ENCODE measurements around the gene PSMG3.
"Not testable (repeated sequence)": the region's sequence is repeated elsewhere in the genome, so short reads cannot be mapped to it uniquely, and the experiment has no call there.

The PSMG3 gene

DNA sequence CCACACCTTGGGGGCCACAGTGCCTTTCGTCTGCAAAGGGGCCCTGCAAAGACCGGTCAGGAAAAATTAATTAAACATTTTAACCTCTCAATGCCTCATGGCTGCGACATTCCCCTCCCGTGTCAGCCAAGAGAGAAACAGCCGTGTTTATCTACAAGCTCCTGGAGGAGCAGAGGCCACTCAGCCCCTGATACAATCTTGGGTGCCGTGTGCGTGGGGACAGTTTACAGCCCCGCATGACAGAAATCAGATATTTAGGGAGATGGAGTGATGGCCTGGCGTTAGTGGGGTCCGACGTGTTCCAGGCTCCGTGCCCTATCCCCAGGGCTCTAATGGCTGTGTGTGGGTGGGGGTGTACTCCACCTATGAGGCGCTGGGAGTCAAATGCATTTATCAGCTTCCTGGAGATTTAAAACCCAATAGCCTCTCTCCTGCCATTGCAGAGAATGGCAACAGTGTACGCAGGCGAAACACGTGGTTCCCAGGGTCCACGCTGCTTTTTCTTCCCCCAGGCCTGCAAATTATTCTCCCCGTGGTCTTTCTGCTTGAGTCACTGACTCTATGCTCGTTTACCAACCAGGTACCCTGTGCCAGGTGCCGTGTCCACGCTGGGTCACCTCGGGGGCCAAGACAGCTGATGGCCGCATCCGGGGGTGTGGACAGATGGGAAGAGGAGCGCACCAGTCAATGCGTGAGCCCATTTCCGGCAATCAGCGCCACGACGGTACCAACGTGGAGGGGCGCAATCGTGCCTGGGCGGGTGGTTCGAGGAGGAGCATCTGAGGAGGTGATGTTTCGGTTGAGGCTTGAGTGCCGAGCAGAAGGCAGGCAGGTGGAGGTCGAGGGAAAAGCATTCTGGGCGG is 26.6 kb upstream of the PSMG3 start:
- DNase-seq (ENCODE audit: low spot score) = no peak

DNA sequence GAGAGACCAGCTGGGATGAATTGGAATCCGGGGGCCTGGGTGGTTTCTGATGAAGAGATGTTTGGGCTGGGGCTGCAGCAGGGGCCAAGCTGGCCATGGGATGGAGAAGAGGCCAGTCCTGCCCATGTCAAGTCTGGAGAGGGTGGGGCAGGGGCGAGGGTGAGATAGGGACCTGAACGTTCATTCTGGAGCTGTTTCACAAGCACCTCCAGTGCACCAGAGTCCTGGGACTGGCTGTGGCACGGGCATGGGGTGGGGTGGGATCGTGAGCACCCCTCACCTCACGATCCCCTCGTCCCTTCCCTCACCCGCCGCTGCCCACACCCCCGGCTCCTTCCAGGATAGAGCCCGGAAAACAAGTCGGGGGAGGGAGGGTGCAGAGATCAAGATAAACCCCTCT is 25.8 kb upstream of the PSMG3 start:
- DNase-seq (ENCODE audit: low spot score) = no peak

DNA sequence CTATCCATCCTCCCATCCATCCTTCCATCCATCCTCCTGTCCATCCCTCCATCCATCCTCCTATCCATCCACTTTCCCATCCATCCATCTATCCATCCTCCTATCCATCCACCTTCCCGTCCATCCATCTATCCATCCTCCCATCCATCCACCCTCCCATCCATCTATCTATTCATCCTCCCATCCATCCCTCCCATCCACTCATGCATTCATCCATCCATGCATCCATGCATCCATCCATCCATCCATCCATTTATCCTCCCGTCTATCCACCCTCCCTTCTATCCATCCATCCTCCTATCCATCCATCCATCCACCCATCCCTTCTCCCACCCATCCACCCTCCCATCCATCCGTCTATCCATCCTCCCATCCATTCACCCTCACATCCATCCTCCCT is 25.2 kb upstream of the PSMG3 start:
- DNase-seq (ENCODE audit: low spot score) = no peak

DNA sequence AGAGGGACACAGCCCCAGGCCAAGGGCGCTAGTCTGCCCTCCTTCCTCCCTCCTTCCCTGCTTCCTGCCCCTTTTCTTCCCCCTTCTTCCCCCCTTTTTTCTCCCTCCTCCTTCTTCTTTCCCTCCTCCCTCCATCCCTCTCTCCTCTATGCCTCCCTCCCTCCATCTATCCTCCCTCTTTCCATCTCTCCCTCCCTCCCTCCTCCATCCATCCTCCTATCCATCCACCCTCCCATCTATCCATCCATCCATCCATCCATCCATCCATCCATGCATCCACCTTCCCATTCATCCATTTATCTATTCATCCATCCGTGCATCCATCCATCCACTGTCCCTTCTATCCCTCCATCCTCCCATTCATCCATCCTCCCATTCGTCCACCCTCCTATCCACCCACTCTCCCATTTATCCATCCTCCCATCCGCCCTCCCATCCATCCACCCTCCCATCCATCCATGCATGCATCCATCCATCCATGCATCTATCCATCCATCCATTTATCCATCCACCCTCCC is 24.1 kb upstream of the PSMG3 start:
- no peak for DNase-seq (ENCODE audit: low spot score)

DNA sequence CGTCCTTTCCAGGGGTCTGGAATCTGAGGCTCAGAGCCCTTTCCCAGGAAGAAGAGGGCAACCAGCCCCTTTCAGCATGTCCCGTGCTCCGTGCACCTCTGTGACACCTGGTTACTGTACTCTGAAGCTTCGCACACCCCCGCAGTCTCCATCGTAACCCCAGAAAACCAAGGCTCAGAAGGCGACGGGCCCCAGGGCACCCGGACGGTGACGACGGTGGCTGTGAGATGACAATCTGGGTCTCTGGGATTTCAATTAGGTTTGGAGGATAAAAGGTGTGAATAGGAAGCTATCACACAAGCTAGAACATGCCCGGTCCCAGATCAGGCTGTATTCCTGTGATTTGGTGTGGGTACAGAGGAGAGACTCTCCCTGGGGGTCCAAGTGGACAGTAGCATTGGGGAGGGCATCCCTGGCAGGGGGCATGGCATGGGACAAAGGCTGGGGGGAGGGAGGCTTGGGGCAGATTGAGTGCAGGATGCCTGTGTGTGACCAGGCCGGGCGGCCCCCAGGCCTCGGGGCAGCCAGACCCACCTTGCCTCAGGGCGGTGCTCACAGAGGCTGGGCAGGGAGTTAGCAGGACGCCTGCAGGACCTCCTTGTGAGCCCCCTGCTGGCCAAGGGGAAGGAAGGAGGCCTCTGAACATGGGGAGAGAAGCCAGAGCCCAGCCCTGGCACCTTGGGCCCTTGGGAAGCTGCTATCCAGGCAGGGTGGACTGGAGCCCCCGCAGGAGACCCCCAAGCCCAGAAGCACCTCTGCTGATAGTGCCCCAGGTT is 23.4 kb upstream of the PSMG3 start:
- peak; percentile 83 for DNase-seq (ENCODE audit: low spot score)

DNA sequence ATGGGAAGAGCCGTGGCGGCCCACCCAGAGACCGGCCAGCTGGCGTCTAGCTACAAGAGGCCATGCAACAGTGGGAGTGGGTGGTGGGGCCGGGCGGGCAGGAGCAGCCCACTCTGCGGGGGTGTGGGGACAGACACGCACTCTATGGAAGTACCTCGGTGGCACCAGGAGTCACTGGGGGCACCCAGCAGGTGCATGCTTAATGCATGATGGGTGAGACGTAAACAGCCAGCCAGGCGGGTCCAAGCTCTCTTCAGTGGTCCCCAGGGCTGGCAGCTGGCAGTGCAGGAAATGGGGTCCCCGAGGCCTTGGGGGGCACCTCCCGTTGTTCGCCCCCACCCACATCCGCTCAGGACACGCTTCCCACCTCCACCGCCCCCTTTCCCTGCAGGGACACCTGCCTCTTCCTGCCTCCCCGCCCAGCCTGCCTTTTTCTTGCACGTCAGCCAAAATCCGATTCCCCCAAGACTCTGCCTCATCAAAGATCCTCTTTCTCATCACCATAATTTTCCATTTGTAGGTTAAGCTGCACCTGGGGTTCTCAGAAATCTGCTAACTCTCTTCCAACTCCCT is 22.6 kb upstream of the PSMG3 start:
- DNase-seq (ENCODE audit: low spot score) = no peak

DNA sequence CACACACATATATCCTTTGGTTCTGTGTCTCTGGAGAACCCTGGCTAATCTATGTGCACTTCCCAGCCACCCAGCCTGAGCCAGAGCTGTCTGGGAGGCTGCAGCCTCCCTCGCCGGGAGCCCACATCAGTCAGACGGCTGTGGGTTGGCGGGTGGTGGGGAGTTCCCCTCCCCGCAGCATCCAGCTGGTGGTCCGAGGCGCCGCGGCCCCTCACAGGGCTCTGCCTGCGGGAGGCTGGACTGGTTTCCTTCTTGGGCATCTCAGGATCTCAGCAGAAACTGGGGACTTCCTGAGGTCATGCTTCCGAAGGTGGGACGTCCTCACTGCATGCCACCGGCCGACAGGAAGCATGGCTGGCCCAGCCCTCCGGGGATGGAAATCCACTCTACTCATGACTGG is 22.0 kb upstream of the PSMG3 start:
- no peak for DNase-seq (ENCODE audit: low spot score)

DNA sequence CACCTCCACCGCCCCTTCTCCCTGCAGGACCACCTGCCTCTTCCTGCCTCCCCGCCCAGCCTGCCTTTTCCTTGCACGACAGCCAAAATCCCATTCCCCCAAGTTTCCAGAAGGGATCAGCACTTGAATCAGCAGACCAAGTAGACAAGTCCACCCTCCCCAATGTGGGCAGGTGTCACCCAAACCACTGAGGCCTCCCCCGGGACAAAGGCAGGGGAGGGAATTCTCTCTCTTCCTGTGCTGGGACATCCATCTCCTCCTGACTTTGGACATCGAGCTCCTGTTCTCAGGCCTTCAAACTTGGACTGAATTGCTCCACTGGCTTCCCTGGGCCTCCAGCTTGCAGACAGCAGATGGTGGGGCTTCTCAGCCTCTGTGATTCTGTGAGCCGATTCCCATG is 21.6 kb upstream of the PSMG3 start:
- DNase-seq (ENCODE audit: low spot score) = no peak

DNA sequence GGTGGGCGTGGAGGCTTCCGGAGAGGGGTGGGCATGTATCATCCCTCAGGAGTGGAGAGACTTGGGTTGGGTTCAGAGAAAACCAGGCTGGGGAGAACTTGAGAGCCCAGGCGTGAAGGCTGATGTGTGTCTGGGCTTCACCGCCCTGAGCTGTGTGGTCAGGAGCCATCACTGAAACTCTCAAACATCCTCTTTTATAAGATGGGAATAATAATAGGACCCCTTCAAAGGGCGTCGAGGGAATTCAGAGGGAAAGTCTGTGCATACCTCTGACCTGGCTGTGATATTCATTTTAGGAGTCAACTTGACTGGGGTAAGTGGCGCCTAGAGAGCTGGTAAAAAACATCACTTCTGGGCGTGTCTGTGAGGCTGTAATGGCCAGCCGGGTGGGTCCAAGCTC is 21.1 kb upstream of the PSMG3 start:
- DNase-seq (ENCODE audit: low spot score) = no peak

DNA sequence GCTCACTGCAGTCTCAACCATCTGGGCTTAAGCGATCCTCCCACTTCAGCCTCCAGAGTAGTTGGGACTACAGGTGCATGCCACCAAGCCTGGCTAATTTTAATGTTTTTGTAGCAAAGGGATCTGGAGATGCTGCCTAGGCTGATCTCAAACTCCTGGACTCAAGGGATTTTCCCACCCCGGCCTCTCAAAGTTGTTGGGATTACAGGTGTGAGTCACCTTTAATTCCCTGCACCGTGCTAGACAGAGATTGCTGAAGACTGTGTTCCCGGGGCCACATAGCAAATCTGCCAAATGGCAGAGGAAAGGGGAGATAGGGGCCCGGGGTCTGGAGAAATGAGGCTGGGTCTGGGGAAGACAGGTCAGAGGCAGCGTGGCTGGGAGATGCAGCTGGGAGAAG is 20.6 kb upstream of the PSMG3 start:
- DNase-seq (ENCODE audit: low spot score) = no peak

DNA sequence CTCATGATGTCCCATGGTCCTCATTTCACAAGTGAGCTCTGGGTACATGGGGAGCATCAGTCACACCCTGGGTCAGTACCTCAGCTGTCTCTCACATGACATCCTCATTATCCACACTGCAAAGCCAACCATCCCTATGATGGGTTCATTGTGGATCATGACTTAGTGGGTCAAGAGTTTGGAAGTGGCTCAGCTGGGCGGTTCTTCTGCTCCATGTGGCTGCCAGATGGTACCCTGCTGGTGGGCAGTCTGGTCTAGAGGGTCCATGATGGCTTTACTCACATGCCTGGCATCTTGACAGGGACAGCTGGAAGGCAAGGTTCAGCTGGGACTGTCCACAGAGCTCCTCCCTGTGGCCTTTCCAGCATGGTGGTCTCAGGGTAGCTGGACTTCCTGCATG is 19.1 kb upstream of the PSMG3 start:
- no peak for DNase-seq (ENCODE audit: low spot score)

DNA sequence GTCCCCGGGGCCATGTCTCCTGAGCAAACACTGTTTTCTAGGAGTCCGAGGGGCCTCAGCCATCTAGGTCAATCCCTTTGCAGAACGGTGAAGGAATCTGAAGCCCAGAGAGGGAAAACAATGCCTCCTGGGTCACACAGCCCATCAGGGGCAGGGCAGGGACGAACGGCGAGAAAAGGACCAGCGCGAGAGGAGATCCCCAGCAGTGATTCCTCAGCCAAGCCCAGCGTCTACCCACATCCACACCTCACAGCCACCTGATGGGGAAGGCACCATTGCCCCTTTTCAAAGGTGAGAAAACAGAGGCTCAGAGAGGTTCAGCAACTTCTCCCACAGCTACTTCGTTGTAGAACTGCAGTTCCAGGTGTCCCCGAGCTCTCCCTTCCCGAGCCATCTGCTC is 17.9 kb upstream of the PSMG3 start:
- DNase-seq (ENCODE audit: low spot score) = no peak

DNA sequence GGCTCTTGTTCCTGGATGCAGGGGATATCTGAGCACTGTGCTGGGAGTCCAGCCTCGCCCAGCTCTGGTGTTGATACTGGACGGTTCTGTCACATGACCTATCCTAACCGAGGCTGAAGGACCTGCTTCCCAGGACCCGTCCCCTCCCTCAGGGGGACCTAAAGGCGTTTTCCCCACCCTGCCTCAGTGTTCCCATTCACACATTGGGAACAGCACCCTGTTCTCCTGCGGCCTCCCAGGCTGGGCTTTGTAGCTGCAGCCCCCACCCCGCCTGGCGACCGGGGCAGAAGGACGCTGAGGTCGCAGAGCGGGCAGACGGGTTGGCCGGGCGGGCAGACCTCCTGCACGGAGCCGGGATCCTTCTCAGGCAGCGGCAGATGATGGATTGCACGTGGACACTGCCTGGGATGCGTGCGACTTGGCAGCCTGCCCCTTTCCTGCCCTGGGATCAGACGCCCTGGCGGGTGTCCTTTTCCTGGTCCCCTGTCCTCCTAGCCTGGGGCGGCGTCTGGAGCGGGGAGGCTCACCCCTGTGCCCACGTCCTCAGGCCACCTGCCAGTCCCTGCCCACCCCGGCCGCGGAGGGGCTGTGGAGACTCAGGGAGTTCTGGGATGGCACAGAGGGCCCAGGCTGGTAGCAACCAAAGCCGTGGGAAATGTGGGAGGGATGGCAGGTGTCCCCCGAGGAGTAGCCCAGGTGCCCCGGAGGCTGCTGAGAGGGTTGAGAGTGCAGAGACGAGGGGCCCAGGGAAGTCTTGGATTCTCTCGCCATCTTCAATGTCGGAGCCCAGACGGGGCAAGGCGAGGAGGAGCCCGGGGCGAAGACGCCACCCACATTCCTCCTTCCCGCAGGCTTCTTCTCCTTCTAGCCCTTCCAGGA is 17.2 kb upstream of the PSMG3 start:
- DNase-seq (ENCODE audit: low spot score) = no peak

DNA sequence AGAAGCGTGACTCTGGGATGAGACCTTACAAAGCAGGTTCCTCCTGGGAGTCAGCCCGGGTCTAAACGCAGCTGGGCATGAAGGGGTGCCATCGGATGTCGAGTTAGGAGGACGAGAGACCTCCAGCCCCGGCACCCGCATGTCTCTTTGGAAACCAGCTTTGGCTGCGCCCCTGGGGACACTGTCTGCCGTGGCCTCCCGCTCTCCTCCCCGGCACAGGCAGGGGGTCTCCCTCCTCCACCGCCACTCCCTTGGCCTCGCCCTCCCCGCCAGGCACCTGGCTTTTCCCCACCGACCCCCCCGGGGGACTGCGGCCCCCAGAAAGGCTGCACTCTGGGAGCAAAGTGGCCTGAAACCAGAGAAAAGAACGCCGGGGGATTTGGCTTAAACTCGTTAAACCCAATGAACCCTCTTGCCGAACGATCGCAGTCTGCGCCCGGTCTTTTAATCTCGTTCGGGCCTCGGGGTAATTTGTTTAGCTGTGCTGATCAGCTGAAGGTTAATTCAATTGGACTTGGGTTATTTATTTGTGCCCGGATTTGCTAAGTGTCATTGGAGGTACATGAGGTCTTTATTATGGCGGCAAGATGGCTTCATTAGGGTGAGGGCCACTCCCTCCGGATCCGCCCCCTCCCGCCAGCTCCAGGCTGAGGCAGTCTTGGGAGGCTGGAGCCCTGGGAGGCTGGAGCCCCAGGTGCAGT is 16.4 kb upstream of the PSMG3 start:
- DNase-seq (ENCODE audit: low spot score) = no peak

DNA sequence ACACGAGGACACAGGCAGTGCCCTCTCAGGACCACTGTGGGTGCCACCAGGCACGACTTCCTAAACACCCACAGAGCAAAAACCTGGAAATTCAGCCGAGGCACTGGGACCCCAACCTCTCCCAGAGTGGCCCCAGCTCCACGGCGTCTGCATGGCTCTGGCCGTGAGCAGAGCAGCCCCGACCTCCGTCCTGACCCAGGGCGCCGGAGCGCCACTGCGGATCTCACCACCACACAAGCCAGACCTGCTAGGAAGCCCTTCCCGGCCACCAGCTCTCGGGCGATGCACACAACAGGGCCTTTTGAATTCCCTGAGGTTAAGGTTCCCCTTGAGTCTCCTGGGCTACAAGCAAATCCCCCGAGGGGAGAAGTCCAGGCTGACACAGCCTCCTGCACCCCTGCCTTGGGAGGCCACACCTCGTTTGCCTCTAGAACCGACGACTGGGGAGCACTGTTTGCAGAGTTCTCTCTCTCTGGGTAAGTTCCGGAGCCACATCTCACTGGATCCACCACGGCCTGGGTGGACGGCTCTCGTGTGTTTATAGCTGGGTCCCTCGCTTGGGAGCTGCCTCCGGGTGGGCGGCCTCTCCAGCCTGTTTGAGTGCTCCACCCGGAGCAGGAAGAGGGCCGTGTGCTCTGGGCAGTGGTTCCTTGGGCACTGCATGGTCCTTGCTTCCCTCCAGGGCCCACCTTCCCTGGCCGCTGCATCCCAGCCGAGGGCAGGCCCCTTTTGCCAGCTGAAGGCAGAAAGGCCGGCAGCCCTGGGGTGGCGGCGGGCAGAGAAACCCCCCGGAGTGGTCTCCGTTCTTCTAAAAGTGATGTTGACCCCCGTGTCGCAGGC is 15.5 kb upstream of the PSMG3 start:
- no peak for DNase-seq (ENCODE audit: low spot score)

DNA sequence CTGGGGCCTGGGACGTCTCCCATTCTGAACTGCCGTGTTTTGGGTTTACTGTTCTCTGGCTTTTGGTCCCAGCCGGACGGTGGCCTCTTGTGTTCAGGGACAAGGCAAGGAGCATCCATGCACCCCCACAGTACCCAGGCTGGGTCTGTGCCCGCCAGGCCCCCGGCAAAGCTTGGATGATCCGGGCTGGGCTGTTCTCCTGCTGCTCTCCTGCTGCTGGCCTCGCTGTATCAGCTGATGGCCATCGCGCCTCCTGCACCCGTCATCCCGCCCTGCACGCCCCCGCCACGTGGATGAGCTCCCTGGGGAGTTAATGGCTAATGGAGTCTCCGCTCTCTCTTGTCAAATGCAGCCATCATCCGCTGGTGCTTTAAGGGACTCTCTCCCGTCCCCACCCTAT is 14.9 kb upstream of the PSMG3 start:
- DNase-seq (ENCODE audit: low spot score) = no peak

DNA sequence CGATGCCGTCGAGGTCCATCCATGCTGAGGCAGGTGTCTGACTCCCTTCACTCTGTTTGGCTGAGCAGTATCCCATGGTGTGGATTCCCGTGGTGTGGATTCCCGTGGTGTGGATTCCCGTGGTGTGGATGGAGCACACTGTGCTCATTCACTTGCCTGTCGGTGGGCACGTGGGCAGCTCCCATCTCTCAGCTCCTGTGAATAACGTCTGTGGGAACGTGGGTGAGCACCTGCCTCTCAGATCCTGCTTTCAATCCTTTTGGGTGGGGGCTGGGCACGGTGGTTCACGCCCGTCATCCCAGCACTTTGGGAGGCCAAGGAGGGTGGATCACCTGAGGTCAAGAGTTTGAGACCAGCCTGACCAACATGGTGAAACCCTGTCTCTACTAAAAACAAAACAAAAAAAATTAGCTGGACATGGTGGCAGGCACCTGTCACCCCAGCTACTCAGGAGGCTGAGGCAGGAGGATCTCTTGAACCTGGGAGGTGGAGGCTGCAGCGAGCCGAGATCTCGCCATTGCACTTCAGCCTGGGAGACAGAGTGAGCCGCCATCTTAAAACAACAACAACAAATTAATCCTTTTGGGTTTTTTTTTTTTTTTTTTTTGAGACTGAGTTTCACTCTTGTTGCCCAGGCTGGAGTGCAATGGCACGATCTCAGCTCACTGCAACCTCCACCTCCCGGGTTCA is 13.6 kb upstream of the PSMG3 start:
- not testable (repeated sequence) for DNase-seq (ENCODE audit: low spot score)

DNA sequence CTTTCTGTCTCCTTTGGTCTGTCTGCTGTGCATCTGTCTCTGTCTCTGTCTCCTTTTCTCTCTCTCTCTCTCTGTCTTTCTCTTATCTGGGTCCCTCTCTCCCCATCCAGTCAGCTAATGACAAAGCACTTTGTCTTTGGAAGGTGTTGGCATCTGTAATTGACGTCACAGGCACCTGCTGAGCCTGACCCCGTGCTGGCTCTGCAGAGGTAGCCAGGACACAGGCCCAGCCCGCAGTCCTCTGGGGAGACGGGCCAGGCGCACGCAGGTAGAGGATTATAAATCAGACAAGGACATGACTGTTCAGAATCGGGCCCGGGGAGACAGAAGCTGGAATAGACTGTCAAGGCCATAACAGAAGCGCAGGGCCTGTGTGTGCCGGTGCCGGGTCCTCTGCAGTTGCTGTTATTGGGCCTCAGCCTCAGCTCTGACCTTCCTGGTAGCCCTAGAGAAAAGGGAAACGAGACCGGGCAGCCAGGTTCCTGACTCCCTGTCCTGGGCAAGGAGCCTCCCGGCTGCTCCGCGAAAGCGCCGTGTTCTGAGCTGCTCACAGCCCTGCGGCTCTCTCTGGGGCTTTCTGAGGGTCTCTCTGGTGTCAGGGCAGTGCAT is 10.7 kb upstream of the PSMG3 start:
- no peak for DNase-seq (ENCODE audit: low spot score)

Measured in HuH-7 (cell line).